ENCODE data around the gene RALGPS1. TPM values are rescaled to one million over a fixed set of nuclear protein-coding genes. Genes with fewer than 3 reads are reported as not detected.

Gene RALGPS1
- polyA plus RNA-seq, 2 of the 4 experiments (the other 2 are of a cell fraction): 5.0 to 7.9 TPM

DNA sequence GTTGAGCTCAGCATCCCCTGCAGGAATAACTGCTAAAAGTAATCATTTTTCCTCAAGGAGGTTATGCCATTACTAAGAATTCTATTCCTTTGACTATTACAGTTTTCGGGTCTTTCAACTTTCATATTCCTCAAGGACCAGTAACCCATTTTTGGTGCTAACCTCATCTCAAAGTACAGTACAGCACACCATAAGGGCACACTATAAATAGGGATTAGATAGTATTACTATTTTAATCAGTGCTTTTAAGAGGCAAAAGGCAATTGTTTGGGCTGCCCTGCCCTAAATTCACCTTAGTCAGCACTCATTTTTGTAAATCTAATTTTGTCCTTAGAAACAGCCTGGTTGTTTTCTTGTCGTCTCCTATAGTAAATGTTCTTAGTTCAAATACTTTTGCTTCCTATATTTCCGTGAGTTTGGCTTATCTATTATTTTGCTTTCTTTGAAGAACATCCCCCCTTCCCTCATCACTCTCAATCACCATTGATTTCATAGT lies 336.4 kb downstream of the RALGPS1 start:
- DNase-seq (ENCODE audit: low read depth in 1 of 2, low spot score in 1 of 2) (no peak), ATAC-seq (no peak), FAIRE-seq (no peak)
- CTCF ChIA-PET: interaction anchor here (0.8 to 1.8 kb wide), 5 partner anchors 11 to 309 kb away, joined by 3 to 4 read pairs (median 4); no protein-coding TSS in a partner anchor
- POLR2A ChIA-PET: no interaction called here
- Histone ChIP-seq H3K9me3 (no peaks in the 10 kb centered on the region), H3K27ac (no peak overlapping the region), H3K4me1 (no peaks in the 10 kb centered on the region; the same call in 2 of the 3 replicates), H3K4me2 (no peak overlapping the region), H3K4me3 (no peak overlapping the region)
- TF ChIP-seq MAFK (IDR thresholded peaks at IDR 0.05; ENCODE audit: partially characterized antibody) (peak; percentile 59), CBX8 (IDR thresholded peaks at IDR 0.05) (no peak)
- 87% methylated on average over 3 of the region's 3 CpGs for WGBS (ENCODE audit: missing lambda C conversion rate)

DNA sequence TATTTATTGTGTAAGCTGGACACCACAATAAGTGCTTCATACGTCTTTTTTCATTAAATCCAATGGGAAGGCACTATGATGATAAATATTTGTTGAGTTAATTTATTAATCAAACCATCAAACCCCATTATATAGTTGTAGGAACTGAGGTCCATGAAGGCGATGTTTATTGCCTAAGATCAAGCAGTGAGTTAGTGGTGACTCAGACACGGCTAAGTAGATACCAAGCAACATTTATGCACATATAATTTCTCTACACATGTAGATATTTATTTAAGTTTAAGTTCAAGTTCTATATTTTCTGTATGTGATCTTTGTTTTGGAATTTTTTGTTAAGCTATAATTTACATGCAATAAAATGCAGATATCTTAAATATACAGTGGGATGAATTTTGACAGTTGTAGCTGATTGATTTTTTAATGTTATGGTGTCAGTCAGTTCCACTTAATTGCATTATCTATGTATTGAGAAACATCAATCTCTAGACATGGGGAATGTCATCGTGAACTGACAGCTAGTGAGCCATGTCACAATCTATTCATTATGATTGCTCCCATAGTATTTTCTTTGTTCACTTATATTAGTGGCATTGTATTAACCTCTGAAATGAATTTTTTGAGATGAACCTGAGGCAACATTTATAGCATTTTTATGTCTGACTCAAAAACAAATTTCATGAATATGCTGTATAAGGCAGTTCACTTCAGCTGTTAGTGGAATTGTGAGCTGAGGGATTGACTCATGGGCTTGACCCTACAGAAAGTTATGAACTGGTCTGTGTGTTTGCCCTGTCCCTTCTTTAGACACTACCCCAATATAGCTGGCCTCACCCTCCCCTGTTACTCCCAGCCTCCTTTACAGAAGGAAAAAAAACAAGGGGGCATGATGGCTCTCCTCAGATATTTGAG lies 338.1 kb downstream of the RALGPS1 start:
- ChIA-PET CTCF (interaction anchor here (0.7 to 1.8 kb wide), 7 partner anchors 9 to 54 kb away, joined by 3 to 5 read pairs (median 3); no protein-coding TSS in a partner anchor), POLR2A (no interaction called here)
- no peak for DNase-seq (ENCODE audit: low read depth in 1 of 2, low spot score in 1 of 2)
- Histone ChIP-seq H3K4me2 (no peak overlapping the region), H3K27ac (no peak overlapping the region), H3K4me1 (no peaks in the 10 kb centered on the region), H3K9me3 (no peaks in the 10 kb centered on the region), H3K4me3 (no peak overlapping the region)
- ATAC-seq: no peak
- 89% methylated on average over 4 of the region's 4 CpGs for WGBS (ENCODE audit: missing lambda C conversion rate)
- FAIRE-seq: no peak
- TF ChIP-seq ZC3H11A (IDR thresholded peaks at IDR 0.05) (no peak), FOSB (CRISPR knock-in tag; IDR thresholded peaks at IDR 0.05) (no peak), PHF8 (IDR thresholded peaks at IDR 0.05; ENCODE audit: borderline replicate concordance, low read depth) (no peak), EHMT2 (IDR thresholded peaks at IDR 0.05; ENCODE audit: low read depth) (no peak), SMC3 (IDR thresholded peaks at IDR 0.05) (no peak), CTCF (IDR thresholded peaks at IDR 0.05) (no peak), POLR2A (IDR thresholded peaks at IDR 0.05; ENCODE audit: low read length) (no peak), POLR2AphosphoS2 (conservative IDR thresholded peaks at IDR 0.05; ENCODE audit: low read length) (no peak), RFX5 (IDR thresholded peaks at IDR 0.05) (no peak), FOSL2 (IDR thresholded peaks at IDR 0.05) (no peak), FOSL2 (CRISPR knock-in tag; IDR thresholded peaks at IDR 0.05) (no peak), CHD2 (IDR thresholded peaks at IDR 0.05; ENCODE audit: low read length, partially characterized antibody) (no peak), KDM5A (IDR thresholded peaks at IDR 0.05) (no peak), RCOR1 (IDR thresholded peaks at IDR 0.05; ENCODE audit: low read depth, low read length) (no peak), ZFP36 (IDR thresholded peaks at IDR 0.05; ENCODE audit: borderline replicate concordance, partially characterized antibody) (no peak), CHD4 (IDR thresholded peaks at IDR 0.05; ENCODE audit: borderline replicate concordance) (no peak), NPAS2 (CRISPR knock-in tag; IDR thresholded peaks at IDR 0.05; ENCODE audit: borderline replicate concordance) (no peak), ESRRA (IDR thresholded peaks at IDR 0.05; ENCODE audit: borderline replicate concordance, low read length) (no peak), RAD21 (conservative IDR thresholded peaks at IDR 0.05 in 1 of 2, IDR thresholded peaks at IDR 0.05 in 1 of 2) (no peak)
- TF ChIP-seq, protein P1, sequence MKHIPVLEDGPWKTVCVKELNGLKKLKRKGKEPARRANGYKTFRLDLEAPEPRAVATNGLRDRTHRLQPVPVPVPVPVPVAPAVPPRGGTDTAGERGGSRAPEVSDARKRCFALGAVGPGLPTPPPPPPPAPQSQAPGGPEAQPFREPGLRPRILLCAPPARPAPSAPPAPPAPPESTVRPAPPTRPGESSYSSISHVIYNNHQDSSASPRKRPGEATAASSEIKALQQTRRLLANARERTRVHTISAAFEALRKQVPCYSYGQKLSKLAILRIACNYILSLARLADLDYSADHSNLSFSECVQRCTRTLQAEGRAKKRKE (CRISPR knock-in tag; IDR thresholded peaks at IDR 0.05; ENCODE audit: low read depth): no peak

Measured in A549 (cell line).